ENCODE data around the gene IL1R1. TPM values are rescaled to one million over a fixed set of nuclear protein-coding genes. Genes with fewer than 3 reads are reported as not detected.

The IL1R1 gene
- total RNA-seq, 1 donor from 2014 or later: 1.7 TPM

DNA sequence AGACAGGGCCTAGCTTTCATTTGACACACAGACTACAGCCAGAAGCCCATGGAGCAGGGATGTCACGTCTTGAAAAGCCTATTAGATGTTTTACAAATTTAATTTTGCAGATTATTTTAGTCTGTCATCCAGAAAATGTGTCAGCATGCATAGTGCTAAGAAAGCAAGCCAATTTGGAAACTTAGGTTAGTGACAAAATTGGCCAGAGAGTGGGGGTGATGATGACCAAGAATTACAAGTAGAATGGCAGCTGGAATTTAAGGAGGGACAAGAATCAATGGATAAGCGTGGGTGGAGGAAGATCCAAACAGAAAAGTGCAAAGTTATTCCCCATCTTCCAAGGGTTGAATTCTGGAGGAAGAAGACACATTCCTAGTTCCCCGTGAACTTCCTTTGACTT, 36.5 kb downstream of the IL1R1 start:
- H3K4me3 ChIP-seq: no peak overlapping the region
- Mint-ChIP-seq H3K36me3 (no peaks in the 10 kb centered on the region), H3K27me3 (ENCODE audit: insufficient read depth, low read depth) (peaks cover 2% of the 10 kb centered on the region), H3K4me3 (no peak overlapping the region), H3K27ac (no peak overlapping the region), H3K9me3 (no peaks in the 10 kb centered on the region), H3K4me1 (no peaks in the 10 kb centered on the region)
- no peaks in the 10 kb centered on the region for H4K20me1 ChIP-seq (ENCODE audit: low read depth)
- H3K4me2 ChIP-seq: no peak overlapping the region
- DNase-seq (ENCODE audit: low spot score): no peak
- H3K27ac ChIP-seq: no peak overlapping the region
- no peaks in the 10 kb centered on the region for H3K9me3 ChIP-seq (ENCODE audit: low read depth)
- no peak overlapping the region for H3K9ac ChIP-seq
- H3K27me3 ChIP-seq: no peaks in the 10 kb centered on the region
- H3K79me2 ChIP-seq (ENCODE audit: low read depth): no peaks in the 10 kb centered on the region
- no peak overlapping the region for H2AFZ ChIP-seq (replicated peaks)
- TF ChIP-seq EZH2phosphoT487 (IDR thresholded peaks at IDR 0.05) (no peak), EZH2 (IDR thresholded peaks at IDR 0.05) (no peak)
- TF ChIP-seq, protein P1, sequence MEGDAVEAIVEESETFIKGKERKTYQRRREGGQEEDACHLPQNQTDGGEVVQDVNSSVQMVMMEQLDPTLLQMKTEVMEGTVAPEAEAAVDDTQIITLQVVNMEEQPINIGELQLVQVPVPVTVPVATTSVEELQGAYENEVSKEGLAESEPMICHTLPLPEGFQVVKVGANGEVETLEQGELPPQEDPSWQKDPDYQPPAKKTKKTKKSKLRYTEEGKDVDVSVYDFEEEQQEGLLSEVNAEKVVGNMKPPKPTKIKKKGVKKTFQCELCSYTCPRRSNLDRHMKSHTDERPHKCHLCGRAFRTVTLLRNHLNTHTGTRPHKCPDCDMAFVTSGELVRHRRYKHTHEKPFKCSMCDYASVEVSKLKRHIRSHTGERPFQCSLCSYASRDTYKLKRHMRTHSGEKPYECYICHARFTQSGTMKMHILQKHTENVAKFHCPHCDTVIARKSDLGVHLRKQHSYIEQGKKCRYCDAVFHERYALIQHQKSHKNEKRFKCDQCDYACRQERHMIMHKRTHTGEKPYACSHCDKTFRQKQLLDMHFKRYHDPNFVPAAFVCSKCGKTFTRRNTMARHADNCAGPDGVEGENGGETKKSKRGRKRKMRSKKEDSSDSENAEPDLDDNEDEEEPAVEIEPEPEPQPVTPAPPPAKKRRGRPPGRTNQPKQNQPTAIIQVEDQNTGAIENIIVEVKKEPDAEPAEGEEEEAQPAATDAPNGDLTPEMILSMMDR (IDR thresholded peaks at IDR 0.05): no peak
- no peaks in the 10 kb centered on the region for H3K36me3 ChIP-seq
- no peaks in the 10 kb centered on the region for H3F3A ChIP-seq (ENCODE audit: low read depth)
- H3K4me1 ChIP-seq: no peaks in the 10 kb centered on the region

GRCh38 chr2:102179788-102180686, 37.5 kb downstream of the IL1R1 start:
- no peaks in the 10 kb centered on the region for H3K27me3 ChIP-seq
- Mint-ChIP-seq H3K27ac (no peak overlapping the region), H3K36me3 (no peaks in the 10 kb centered on the region), H3K9me3 (no peaks in the 10 kb centered on the region), H3K4me3 (no peak overlapping the region), H3K27me3 (ENCODE audit: insufficient read depth, low read depth) (peaks cover 2% of the 10 kb centered on the region), H3K4me1 (no peaks in the 10 kb centered on the region)
- no peaks in the 10 kb centered on the region for H3K4me1 ChIP-seq
- H3F3A ChIP-seq (ENCODE audit: low read depth): no peaks in the 10 kb centered on the region
- H3K9me3 ChIP-seq (ENCODE audit: low read depth): no peaks in the 10 kb centered on the region
- TF ChIP-seq, protein P1 (IDR thresholded peaks at IDR 0.05): no peak
- TF ChIP-seq EZH2phosphoT487 (IDR thresholded peaks at IDR 0.05) (no peak), EZH2 (IDR thresholded peaks at IDR 0.05) (no peak)
- H3K27ac ChIP-seq: no peak overlapping the region
- H4K20me1 ChIP-seq (ENCODE audit: low read depth): no peaks in the 10 kb centered on the region
- no peaks in the 10 kb centered on the region for H3K79me2 ChIP-seq (ENCODE audit: low read depth)
- H2AFZ ChIP-seq (replicated peaks): no peak overlapping the region
- H3K4me3 ChIP-seq: no peak overlapping the region
- no peak for DNase-seq (ENCODE audit: low spot score)
- no peak overlapping the region for H3K4me2 ChIP-seq
- no peak overlapping the region for H3K9ac ChIP-seq
- no peaks in the 10 kb centered on the region for H3K36me3 ChIP-seq

GRCh38 chr2:102180687-102180999, 38.1 kb downstream of the IL1R1 start:
- Histone ChIP-seq H3F3A (ENCODE audit: low read depth) (no peaks in the 10 kb centered on the region), H3K9me3 (ENCODE audit: low read depth) (no peaks in the 10 kb centered on the region), H3K36me3 (no peaks in the 10 kb centered on the region), H3K27me3 (no peaks in the 10 kb centered on the region), H3K79me2 (ENCODE audit: low read depth) (no peaks in the 10 kb centered on the region), H4K20me1 (ENCODE audit: low read depth) (no peaks in the 10 kb centered on the region), H3K4me3 (no peak overlapping the region), H3K4me2 (no peak overlapping the region), H3K4me1 (no peaks in the 10 kb centered on the region), H3K9ac (no peak overlapping the region), H3K27ac (no peak overlapping the region), H2AFZ (replicated peaks) (no peak overlapping the region)
- Mint-ChIP-seq H3K27me3 (ENCODE audit: insufficient read depth, low read depth) (peaks cover 2% of the 10 kb centered on the region), H3K9me3 (no peaks in the 10 kb centered on the region), H3K4me1 (no peaks in the 10 kb centered on the region), H3K4me3 (no peak overlapping the region), H3K36me3 (no peaks in the 10 kb centered on the region), H3K27ac (no peak overlapping the region)
- TF ChIP-seq, protein P1 (IDR thresholded peaks at IDR 0.05): no peak
- TF ChIP-seq EZH2 (IDR thresholded peaks at IDR 0.05) (no peak), EZH2phosphoT487 (IDR thresholded peaks at IDR 0.05) (no peak)
- DNase-seq (ENCODE audit: low spot score): no peak
